HG03280 (cell line): ENCODE data around the gene CLTB.

Experiments
- ATAC-seq: cut with Tn5 transposase; IDR thresholded peaks from one replicate; pipeline ENCODE4 v1.9.1; 2021; ENCODE audit warnings: mild to moderate bottlenecking, moderate library complexity; ENCODE audit not compliant: unreplicated experiment

The CLTB gene

GRCh38 chr5:176356179-176356566, 60.2 kb downstream of the CLTB start:
- ATAC-seq = no peak

GRCh38 chr5:176355400-176356178, 60.8 kb downstream of the CLTB start:
- ATAC-seq = no peak

GRCh38 chr5:176353533-176353932, 62.8 kb downstream of the CLTB start:
- no peak for ATAC-seq

GRCh38 chr5:176352116-176352878, 64.0 kb downstream of the CLTB start:
- no peak for ATAC-seq

GRCh38 chr5:176350416-176350815, 65.9 kb downstream of the CLTB start:
- no peak for ATAC-seq

- no peak for ATAC-seq
Observed at GRCh38 chr5:176342766-176343458, 73.4 kb downstream of the CLTB start.
